Muscle layer of colon (tissue), 2 donors: ENCODE data around the gene SLC6A1.

Experiments
- H3K27ac ChIP-seq: one replicate; pipeline ENCODE4 v1.7.0; 2013; ENCODE audit warnings: low read depth, mild to moderate bottlenecking, low read length, moderate library complexity
- H3K27me3 ChIP-seq, 2 donors: one replicate each; pipeline ENCODE4 v1.7.0; 2013; ENCODE audit warnings: low read length in 2 of 2, mild to moderate bottlenecking in 2 of 2; ENCODE audit not compliant: insufficient read depth in 2 of 2, control insufficient read depth in 1 of 2
- H3K36me3 ChIP-seq: one replicate; pipeline ENCODE4 v1.7.0; 2013; ENCODE audit warnings: mild to moderate bottlenecking, low read length; ENCODE audit not compliant: insufficient read depth
- H3K4me1 ChIP-seq: one replicate; pipeline ENCODE4 v1.7.0; 2013; ENCODE audit warnings: mild to moderate bottlenecking, low read length; ENCODE audit not compliant: insufficient read depth
- H3K4me3 ChIP-seq, 2 donors: one replicate each; pipeline ENCODE4 v1.7.0; 2013; ENCODE audit warnings: low read length in 2 of 2, low read depth in 1 of 2, mild to moderate bottlenecking in 1 of 2, moderate library complexity in 1 of 2
- H3K9ac ChIP-seq: one replicate; pipeline ENCODE4 v1.7.0; 2013; ENCODE audit warnings: low read length
- H3K9me3 ChIP-seq: one replicate; pipeline ENCODE4 v1.7.0; 2013; ENCODE audit warnings: mild to moderate bottlenecking, low read length
- donor health status: abdominal sarcoma.
- donor health status: Adenocarcinoma of cecum.

The SLC6A1 gene

GRCh38 chr3:10996345-10997013, 3.9 kb downstream of the SLC6A1 start:
- Histone ChIP-seq H3K9me3 (no peaks in the 10 kb centered on the region), H3K9ac (no peak overlapping the region), H3K27ac (no peak overlapping the region), H3K4me3 (no peak overlapping the region), H3K4me1 (peaks cover 7% of the 10 kb centered on the region), H3K36me3 (no peaks in the 10 kb centered on the region), H3K27me3 (peaks cover 39 to 55% of the 10 kb centered on the region in 2 donors)

GRCh38 chr3:10997196-10997595, 4.6 kb downstream of the SLC6A1 start:
- H3K27me3 ChIP-seq, result peaks cover 39 to 58% of the 10 kb centered on the region in 2 donors
- no peak overlapping the region for H3K27ac ChIP-seq
- H3K9me3 ChIP-seq, result no peaks in the 10 kb centered on the region
- peaks cover 7% of the 10 kb centered on the region for H3K4me1 ChIP-seq
- no peak overlapping the region for H3K9ac ChIP-seq
- no peaks in the 10 kb centered on the region for H3K36me3 ChIP-seq
- H3K4me3 ChIP-seq, result no peak overlapping the region

GRCh38 chr3:10998542-10998941, 6.0 kb downstream of the SLC6A1 start:
- peaks cover 33 to 50% of the 10 kb centered on the region in 2 donors for H3K27me3 ChIP-seq
- peaks cover under 1% of the 10 kb centered on the region for H3K4me1 ChIP-seq
- H3K36me3 ChIP-seq, result no peaks in the 10 kb centered on the region
- H3K9me3 ChIP-seq, result no peaks in the 10 kb centered on the region
- no peak overlapping the region for H3K9ac ChIP-seq
- H3K27ac ChIP-seq, result no peak overlapping the region
- no peak overlapping the region for H3K4me3 ChIP-seq

GRCh38 chr3:10999221-11000107, 6.9 kb downstream of the SLC6A1 start:
- no peak overlapping the region for H3K27ac ChIP-seq
- no peak overlapping the region for H3K4me3 ChIP-seq
- H3K9me3 ChIP-seq, result no peaks in the 10 kb centered on the region
- H3K27me3 ChIP-seq, result peaks cover 25 to 41% of the 10 kb centered on the region in 2 donors
- no peak overlapping the region for H3K9ac ChIP-seq
- no peaks in the 10 kb centered on the region for H3K4me1 ChIP-seq
- H3K36me3 ChIP-seq, result no peaks in the 10 kb centered on the region

GRCh38 chr3:11000528-11000927, 8.0 kb downstream of the SLC6A1 start:
- Histone ChIP-seq H3K9me3 (no peaks in the 10 kb centered on the region), H3K27me3 (peaks cover 16 to 30% of the 10 kb centered on the region in 2 donors), H3K36me3 (no peaks in the 10 kb centered on the region), H3K4me3 (no peak overlapping the region), H3K9ac (no peak overlapping the region), H3K27ac (no peak overlapping the region), H3K4me1 (no peaks in the 10 kb centered on the region)

- Histone ChIP-seq H3K4me3 (no peak overlapping the region), H3K9ac (no peak overlapping the region), H3K4me1 (no peaks in the 10 kb centered on the region), H3K27me3 (peaks cover 16 to 24% of the 10 kb centered on the region in 2 donors), H3K9me3 (no peaks in the 10 kb centered on the region), H3K36me3 (no peaks in the 10 kb centered on the region), H3K27ac (no peak overlapping the region)
These were observed 8.6 kb downstream of the SLC6A1 start for GRCh38 chr3:11001020-11001657.

GRCh38 chr3:11001658-11002021, 9.1 kb downstream of the SLC6A1 start:
- Histone ChIP-seq H3K9ac (no peak overlapping the region), H3K27me3 (peaks cover 16 to 23% of the 10 kb centered on the region in 2 donors), H3K4me3 (no peak overlapping the region), H3K9me3 (no peaks in the 10 kb centered on the region), H3K4me1 (no peaks in the 10 kb centered on the region), H3K36me3 (no peaks in the 10 kb centered on the region), H3K27ac (no peak overlapping the region)

- H3K27ac ChIP-seq, result no peak overlapping the region
- H3K9me3 ChIP-seq, result no peaks in the 10 kb centered on the region
- H3K36me3 ChIP-seq, result no peaks in the 10 kb centered on the region
- no peak overlapping the region for H3K9ac ChIP-seq
- peaks cover 16 to 23% of the 10 kb centered on the region in 2 donors for H3K27me3 ChIP-seq
- H3K4me3 ChIP-seq, result no peak overlapping the region
- no peaks in the 10 kb centered on the region for H3K4me1 ChIP-seq
These were observed 9.8 kb downstream of the SLC6A1 start for GRCh38 chr3:11002371-11002807.

GRCh38 chr3:11004563-11004962, 12.0 kb downstream of the SLC6A1 start:
- Histone ChIP-seq H3K36me3 (no peaks in the 10 kb centered on the region), H3K4me1 (no peaks in the 10 kb centered on the region), H3K27ac (no peak overlapping the region), H3K27me3 (peaks cover 16 to 17% of the 10 kb centered on the region in 2 donors), H3K4me3 (no peak overlapping the region), H3K9ac (no peak overlapping the region), H3K9me3 (no peaks in the 10 kb centered on the region)

- no peak overlapping the region for H3K27ac ChIP-seq
- H3K4me3 ChIP-seq, result no peak overlapping the region
- no peaks in the 10 kb centered on the region for H3K9me3 ChIP-seq
- H3K27me3 ChIP-seq, result peaks cover 4 to 8% of the 10 kb centered on the region in 2 donors
- no peaks in the 10 kb centered on the region for H3K4me1 ChIP-seq
- H3K36me3 ChIP-seq, result no peaks in the 10 kb centered on the region
- H3K9ac ChIP-seq, result no peak overlapping the region
These were observed 13.2 kb downstream of the SLC6A1 start for GRCh38 chr3:11005686-11006256.
